Head of caudate nucleus (tissue), 42 donors: ENCODE measurements around the gene GAS2L1.

ENCODE experiments used
- DNase-seq, 42 donors: peaks; one replicate each; pipeline versions ENCODE4 v3.0.0 to v3.0.0-alpha.2; 2020 to 2021; ENCODE audit warnings: mixed read lengths in 7 of 42
- intact Hi-C: fragments of 100-400 bp; cut with DNase I; formaldehyde crosslinking; loops from one replicate; pipeline ENCODE4 v1.15.0; 2022

GAS2L1 gene

DNA sequence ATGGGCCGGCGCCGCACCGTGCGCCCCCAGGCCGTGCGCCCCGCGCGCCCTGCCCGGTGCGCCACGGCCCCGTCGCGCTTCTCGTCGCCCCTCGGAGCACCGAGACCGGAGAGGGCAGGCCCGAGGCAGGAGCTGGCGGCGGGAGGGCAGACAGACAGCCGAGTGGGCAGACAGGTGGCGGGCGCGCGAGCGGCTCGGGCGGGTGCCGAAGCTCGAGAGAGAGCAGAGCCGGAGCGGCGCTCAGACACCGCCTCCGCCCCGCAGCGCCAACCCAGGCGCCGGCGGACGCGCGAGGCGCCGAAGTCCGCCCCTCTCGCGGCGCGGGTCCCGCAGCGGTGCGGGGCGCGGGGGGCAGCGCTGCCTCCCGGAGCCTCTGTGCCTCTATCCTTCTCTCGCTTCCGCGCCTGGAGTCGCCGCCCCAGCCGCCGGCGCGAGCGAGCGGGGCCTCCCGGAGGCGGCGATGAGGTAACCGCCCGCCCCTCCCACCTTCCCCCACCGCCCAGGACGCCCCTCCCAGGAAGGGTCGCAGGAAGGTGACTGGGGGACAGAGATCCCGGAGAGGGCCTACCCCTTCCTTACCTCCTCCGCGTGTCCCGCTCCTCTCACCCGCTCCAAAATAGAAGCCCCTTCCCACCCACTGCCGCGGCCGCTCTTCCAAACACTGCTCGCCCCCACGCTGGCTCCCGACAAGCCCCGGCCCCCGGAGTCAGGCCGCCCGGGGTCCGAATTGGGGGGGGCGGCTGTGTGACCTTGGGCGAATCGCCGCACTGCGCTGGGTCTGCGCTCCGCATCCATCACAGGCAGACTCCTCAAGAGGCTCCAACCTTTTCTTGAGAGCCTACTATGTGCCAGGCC lies 9.1 kb downstream of the GAS2L1 start, which contains the start of gene RASL10A:
RASL10A (minus strand) TSS at position 412 of the 855 bp plus-strand sequence. CDS start 451 bp downstream, outside the sequence.
- intact Hi-C loops: no loop called here
- DNase-seq: peak in 7 of 42 donors; percentile 25 to 65 (median 50)

GRCh38 chr22:29316141-29316828 lies 9.8 kb downstream of the GAS2L1 start:
- DNase-seq: no peak
- intact Hi-C loops: no loop called here

DNA sequence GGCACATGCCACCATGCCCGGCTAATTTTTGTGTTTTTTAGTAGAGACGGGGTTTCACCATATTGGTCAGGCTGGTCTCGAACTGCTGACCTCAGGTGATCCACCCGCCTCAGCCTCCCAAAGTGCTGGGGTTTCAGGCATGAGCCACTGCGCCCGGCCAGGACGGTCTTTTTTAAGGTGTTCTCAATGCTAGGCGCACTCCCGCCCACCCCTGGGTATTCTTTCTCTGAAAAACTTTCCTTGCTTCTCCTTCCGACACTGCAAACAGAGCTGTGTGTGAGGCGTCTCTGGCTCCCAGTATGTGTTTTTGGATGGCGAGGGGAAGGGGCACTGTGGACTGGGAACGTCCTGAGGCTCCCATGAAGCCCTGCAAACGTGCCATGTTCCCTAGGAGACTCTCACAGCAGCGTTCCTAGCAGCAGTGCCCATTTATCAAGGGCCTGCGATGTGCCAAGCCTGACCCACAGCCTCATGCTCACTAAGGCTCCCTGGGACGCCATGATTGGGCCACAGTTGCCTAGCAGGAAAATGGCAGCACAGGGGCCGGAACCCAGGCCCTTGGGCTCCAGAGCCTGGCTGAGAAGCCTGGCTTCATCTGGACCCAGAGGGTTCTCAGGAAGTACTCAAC lies 11.5 kb downstream of the GAS2L1 start:
- intact Hi-C loops: no loop called here
- DNase-seq: no peak

DNA sequence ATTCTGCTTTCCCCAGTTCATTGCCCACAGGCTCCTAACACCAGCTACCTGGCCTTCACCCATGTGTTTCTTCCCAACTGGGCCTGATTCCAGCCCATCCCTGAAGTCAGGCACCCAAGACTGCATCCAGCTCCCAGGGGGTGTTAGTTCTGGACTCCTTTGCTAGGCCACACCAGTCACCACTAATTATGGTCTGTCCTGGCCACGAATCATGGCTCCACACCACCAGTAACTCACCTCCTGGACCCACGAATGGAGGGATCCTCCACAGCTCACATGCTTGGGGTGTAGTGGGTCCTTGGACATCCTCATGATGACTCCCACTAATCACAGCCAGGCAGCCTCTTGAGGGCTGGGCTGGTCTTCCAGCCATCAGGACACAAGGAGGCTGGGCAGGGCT lies 12.6 kb downstream of the GAS2L1 start:
- intact Hi-C loops: no loop called here
- no peak for DNase-seq

GRCh38 chr22:29320546-29320945 lies 14.1 kb downstream of the GAS2L1 start:
- DNase-seq: no peak
- intact Hi-C loops: no loop called here

- intact Hi-C loops: no loop called here
- no peak for DNase-seq
Measured at GRCh38 chr22:29323641-29324040, 17.2 kb downstream of the GAS2L1 start.

DNA sequence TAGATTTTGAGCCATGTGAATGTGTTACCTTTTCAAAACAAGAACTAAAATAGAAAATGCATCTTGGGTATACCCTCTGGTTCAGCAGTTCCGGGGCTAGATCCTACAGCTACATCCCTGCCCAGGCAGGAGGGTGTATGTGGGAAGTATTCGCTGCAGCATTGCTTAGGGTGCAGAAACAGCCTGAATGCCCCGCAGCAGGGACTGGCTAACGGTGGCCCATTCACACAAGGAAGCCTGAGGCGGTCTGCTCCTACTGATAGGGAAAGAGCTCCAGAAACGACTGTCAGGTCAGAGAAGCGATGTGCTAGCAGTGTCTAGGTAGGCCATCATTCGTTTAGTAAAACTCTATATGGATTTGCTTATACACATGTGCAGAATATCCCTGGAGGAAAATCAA lies 18.9 kb downstream of the GAS2L1 start:
- no peak for DNase-seq
- intact Hi-C loops: no loop called here

GRCh38 chr22:29325785-29326315 lies 19.4 kb downstream of the GAS2L1 start:
- no peak for DNase-seq
- intact Hi-C loops: no loop called here

DNA sequence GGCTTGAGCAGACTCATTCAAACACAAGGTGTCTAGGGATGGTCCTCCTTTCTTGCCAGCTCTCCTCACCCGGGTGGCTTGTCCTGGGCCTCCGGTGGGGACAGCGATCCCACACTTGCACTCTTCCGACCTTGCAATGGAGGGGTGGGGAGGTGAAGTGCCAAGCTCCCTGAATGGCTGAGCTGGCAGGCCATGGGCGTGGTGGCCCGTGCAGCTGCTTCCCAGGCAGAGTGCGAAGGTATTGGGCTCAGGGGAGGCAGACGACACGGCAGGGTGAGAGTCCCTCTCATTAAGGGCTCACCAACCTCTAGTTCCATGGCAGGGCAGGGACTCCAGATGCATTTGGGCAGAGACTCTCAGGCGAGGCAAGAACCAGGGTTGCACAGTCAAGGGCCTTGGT lies 20.0 kb downstream of the GAS2L1 start:
- no peak for DNase-seq
- intact Hi-C loops: no loop called here

DNA sequence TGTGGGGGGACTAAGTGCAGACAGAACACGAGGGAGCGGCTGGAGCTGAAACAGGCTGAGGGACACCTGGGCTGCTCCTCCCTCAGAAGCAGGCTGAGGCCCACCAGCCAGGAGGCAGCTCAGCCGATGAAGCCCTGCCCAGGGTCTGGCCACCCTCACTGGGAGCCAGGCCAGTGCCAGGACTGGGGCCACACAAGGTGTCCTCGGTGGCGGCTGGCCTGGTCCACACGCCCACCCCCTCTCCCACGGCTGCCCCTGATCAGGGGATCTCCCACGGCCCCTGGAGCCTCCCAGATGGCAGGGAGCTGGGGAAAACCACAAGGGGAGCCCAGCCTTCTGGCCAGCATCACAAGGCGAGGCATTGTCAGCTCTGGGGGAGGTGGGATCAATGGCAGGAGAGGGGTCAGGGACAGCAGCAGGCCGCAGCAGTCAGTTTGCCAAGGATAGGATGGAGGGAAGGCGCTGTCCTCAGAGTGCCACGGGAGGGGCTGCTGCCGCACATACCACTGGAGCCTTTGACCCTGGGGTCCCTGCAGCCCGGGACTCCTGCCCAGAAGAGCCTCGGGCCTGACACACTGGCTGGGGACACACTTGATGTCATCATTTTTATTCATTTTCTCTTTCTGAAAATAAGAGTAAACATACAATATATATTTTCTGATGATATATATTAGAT lies 20.8 kb downstream of the GAS2L1 start:
- no peak for DNase-seq
- intact Hi-C loops: no loop called here

DNA sequence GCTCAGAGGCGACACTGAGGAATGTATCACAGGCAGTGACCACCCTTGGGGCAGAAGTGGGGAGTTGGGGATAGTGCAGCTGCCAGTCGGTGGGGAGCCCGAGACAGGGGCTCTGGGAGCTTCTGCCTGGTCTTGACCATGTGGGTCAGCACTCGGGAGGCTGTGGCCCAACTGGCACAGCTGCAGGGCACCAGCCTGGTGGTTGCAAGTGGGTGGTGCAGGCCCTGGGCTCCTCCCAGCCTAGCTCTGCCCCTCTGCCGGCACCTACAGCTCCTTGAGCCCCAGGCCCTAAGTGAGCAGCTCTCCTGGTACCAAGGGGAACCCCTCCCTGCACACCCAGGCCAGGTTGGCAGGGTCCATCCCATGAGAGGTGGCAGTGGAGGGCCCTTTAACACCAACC lies 21.6 kb downstream of the GAS2L1 start:
- DNase-seq: no peak
- intact Hi-C loops: no loop called here

DNA sequence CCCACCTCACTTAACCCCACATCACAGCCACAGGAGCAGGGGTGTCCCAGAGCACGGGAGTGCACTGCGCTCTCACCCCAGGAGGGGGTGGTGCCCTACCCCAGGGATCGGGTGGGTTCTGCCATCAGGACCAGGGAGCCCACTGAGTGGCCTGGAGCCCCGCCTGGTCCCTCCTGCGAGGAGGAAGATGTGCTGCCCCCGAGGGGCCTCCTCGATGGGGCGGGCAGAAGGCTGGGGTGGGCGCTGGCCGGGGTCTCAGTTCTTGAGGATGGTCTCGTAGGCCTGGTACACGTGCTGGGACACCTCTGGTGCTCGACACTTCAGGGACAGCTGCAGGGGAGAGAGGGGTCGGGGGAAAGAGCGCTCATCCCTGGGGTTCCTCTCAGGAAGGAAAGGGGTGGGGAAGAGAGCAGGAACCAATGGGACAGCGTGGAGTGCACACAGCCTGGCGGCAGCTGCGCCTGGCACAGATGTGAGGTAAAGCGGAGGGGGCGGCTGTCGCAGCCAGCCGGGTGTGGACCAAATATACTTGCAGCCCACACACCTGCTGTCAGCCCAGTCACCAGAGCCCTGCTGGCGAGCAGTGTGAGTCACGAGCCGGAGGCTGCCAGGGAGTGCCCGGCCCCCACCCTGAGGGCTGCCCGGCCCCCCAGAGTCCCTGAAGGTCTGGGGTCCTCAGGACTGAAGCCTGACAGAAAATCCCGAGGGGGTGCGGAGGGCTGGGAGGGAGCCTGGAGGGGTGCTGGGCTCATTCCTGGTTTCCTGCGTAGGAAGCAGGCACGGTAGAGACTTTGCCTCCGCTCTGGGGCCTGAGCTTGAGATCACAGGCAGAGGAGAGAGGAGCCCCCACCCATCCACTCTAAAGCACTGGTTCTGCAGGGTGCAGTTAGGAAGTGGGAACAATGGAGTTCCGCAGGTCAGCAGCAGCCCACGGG lies 22.4 kb downstream of the GAS2L1 start:
- intact Hi-C loops: no loop called here
- peak in 39 of 42 donors; percentile 29 to 89 (median 68) for DNase-seq

GRCh38 chr22:29329581-29329980 lies 23.1 kb downstream of the GAS2L1 start:
- intact Hi-C loops: no loop called here
- DNase-seq: peak in 1 of 42 donors; percentile 15

GRCh38 chr22:29330291-29330690 lies 23.8 kb downstream of the GAS2L1 start:
- DNase-seq: no peak

GRCh38 chr22:29330753-29331152 lies 24.3 kb downstream of the GAS2L1 start:
- DNase-seq: peak in 16 of 42 donors; percentile 32 to 76 (median 59)
- intact Hi-C loops: no loop called here

More at GRCh38 chr22:29330291-29330690, 23.8 kb downstream of the GAS2L1 start:
- intact Hi-C loops: no loop called here

GRCh38 chr22:29331213-29331612 lies 24.8 kb downstream of the GAS2L1 start:
- DNase-seq: no peak
- intact Hi-C loops: no loop called here

- intact Hi-C loops: no loop called here
- no peak for DNase-seq
Measured at GRCh38 chr22:29331658-29332300, 25.3 kb downstream of the GAS2L1 start.
